Stomach (tissue), 9 donors: ENCODE results near the gene TMEM30A. TPM values are rescaled to one million over a fixed set of nuclear protein-coding genes. Genes with fewer than 3 reads are reported as not detected.

Experiments
- DNase-seq, 2 donors: peaks; one replicate each; pipeline versions ENCODE4 v3.0.0 to v3.0.0-alpha.2; 2013 to 2019
- H3K27ac ChIP-seq, 5 donors: fragments of 200-600 bp in 4 of 5; sonication (generic) in 4 of 5; one replicate each; pipeline ENCODE4 v1.5.1; 2013 to 2019; ENCODE audit warnings: mild to moderate bottlenecking in 1 of 5, moderate library complexity in 1 of 5
- H3K27me3 ChIP-seq, 3 donors: fragments of 200-600 bp; sonication (generic); one replicate each; pipeline ENCODE4 v1.5.1; 2017 to 2019; ENCODE audit warnings: mixed run types in 1 of 3
- H3K36me3 ChIP-seq, 4 donors: fragments of 200-600 bp; sonication (generic); 1 replicate in 3 of 4; 2 replicates in 1 of 4; pipeline ENCODE4 v1.5.1; 2016 to 2019
- H3K4me1 ChIP-seq, 4 donors: fragments of 200-600 bp; sonication (generic); one replicate each; pipeline ENCODE4 v1.5.1; 2016 to 2019
- H3K4me3 ChIP-seq, 4 donors: fragments of 200-600 bp; sonication (generic) in 3 of 4; one replicate each; pipeline ENCODE4 v1.5.1; 2016 to 2019; ENCODE audit warnings: mild to moderate bottlenecking in 1 of 4
- H3K9me3 ChIP-seq, 4 donors: fragments of 200-600 bp; sonication (generic); one replicate each; pipeline ENCODE4 v1.5.1; 2016 to 2019
- EP300 ChIP-seq: sonication (generic); formaldehyde crosslinking; IDR thresholded peaks from one replicate; pipeline ENCODE4 v1.6.1; 2017; ENCODE audit warnings: antibody characterized with exemption
- POLR2A ChIP-seq, 4 donors: fragments of 450-650 bp; IDR thresholded peaks; one replicate each; pipeline ENCODE4 v1.6.1; 2016; ENCODE audit warnings: antibody characterized with exemption in 4 of 4, control low read depth in 2 of 4, mild to moderate bottlenecking in 1 of 4, moderate library complexity in 1 of 4
- POLR2AphosphoS5 ChIP-seq, 3 donors: sonication (generic); formaldehyde crosslinking; IDR thresholded peaks; one replicate each; pipeline ENCODE4 v1.6.1; 2016; ENCODE audit warnings: antibody characterized with exemption in 3 of 3
- WGBS, 5 donors: extraction: QIAGEN DNeasy Blood & Tissue Kit in 3 of 5; methylation state at CpG; one replicate each; pipeline versions ENCODE4 v1.1.5 to v1.1.7; 2013 to 2018; 5-methylcytosine and 5-hydroxymethylcytosine counted together
- intact Hi-C: fragments of 100-400 bp; cut with DNase I; formaldehyde crosslinking; loops from one replicate; pipeline ENCODE4 v1.15.1; 2023; ENCODE audit warnings: low total_unique reads
- polyA plus RNA-seq, 3 donors: library from polyadenylated mRNA; stranded (reverse); fragments of 200-250 nt; gene quantifications; one replicate each; pipeline ENCODE4 v1.2.3, GENCODE V29; 2013
- total RNA-seq, 5 donors: library from RNA; depleted of rRNA; stranded (reverse); fragments of >200 nt; gene quantifications; one replicate each; pipeline versions ENCODE4 v1.1.0 to v1.2.3, GENCODE V29; 2014 to 2016
- TF ChIP-seq, protein P1 (sequence below), 7 experiments: fragments of 450-650 bp in 4 of 7; fragments of 200-600 bp in 3 of 7; sonication (generic) in 3 of 7; IDR thresholded peaks; one replicate each; pipeline ENCODE4 v1.5.1; 2016 to 2019; ENCODE audit warnings: antibody characterized with exemption in 7 of 7, control low read depth in 2 of 7, mild to moderate bottlenecking in 1 of 7
- donor health status: healthy with polysubstance abuse.
- donor health status: Bipolar disorder and iron deficiency.
- donor health status: healthy.

Gene TMEM30A
- total and polyA plus RNA-seq, 8 donors = 5.2 to 175 (median 41.2) TPM

DNA sequence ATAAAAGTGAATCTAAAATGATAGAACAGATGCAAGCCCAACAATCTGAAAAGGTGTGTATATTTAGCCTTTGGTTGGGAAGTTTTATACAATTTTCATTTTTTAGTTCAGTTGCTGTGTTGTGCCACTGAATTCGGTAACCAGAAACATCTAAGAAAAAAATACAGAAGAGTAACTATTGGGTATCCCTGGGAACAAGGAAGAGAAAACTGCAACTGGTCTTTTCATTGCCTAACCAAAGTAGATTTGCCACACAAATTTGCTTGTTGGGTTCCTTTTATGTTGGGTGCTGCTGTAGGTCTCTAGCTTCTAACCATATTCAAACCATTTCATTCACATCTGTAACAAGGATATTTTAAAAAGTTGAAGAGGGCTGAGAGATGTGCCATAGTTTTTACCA is 2.8 kb upstream of the TMEM30A start:
- no peaks in the 10 kb centered on the region for H3K9me3 ChIP-seq
- TF ChIP-seq, protein P1, sequence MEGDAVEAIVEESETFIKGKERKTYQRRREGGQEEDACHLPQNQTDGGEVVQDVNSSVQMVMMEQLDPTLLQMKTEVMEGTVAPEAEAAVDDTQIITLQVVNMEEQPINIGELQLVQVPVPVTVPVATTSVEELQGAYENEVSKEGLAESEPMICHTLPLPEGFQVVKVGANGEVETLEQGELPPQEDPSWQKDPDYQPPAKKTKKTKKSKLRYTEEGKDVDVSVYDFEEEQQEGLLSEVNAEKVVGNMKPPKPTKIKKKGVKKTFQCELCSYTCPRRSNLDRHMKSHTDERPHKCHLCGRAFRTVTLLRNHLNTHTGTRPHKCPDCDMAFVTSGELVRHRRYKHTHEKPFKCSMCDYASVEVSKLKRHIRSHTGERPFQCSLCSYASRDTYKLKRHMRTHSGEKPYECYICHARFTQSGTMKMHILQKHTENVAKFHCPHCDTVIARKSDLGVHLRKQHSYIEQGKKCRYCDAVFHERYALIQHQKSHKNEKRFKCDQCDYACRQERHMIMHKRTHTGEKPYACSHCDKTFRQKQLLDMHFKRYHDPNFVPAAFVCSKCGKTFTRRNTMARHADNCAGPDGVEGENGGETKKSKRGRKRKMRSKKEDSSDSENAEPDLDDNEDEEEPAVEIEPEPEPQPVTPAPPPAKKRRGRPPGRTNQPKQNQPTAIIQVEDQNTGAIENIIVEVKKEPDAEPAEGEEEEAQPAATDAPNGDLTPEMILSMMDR (IDR thresholded peaks at IDR 0.05) = no peak
- TF ChIP-seq EP300 (no peak), POLR2AphosphoS5 (IDR thresholded peaks at IDR 0.05) (no peak)
- no peak for DNase-seq
- no peaks in the 10 kb centered on the region for H3K27me3 ChIP-seq
- intact Hi-C loops = no loop called here
- no peak overlapping the region for H3K4me3 ChIP-seq
- 84 to 97% (median 88%) methylated on average over 1 of the region's 1 CpG for WGBS, 5 donors
- peaks cover 12 to 40% (median 22%) of the 10 kb centered on the region in 4 donors for H3K4me1 ChIP-seq
- peaks cover 0 to 9% (median 0%) of the 10 kb centered on the region in 4 donors for H3K36me3 ChIP-seq
- H3K27ac ChIP-seq = no peak overlapping the region

DNA sequence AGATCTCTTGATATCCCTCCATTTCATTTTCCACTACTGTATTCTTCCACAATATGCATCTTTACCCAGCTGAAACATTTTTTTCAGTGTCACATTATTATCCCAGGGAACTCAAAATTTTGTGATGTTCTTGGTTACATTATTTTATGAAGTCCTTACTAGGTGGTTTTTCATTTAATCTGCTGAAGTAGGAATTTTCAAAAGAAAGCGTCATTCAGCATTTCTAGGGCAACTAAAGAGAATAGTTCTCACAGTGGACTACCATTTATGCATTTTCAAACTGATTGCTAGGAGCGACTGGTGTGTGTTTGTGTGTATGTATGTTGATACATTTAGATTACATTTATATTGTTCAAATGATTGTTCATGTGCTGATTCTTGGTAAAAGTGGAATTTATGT is 2.4 kb upstream of the TMEM30A start:
- WGBS, 5 donors = 88 to 94% (median 89%) methylated on average over 2 of the region's 2 CpGs
- Histone ChIP-seq H3K4me1 (peaks cover 12 to 45% (median 27%) of the 10 kb centered on the region in 4 donors), H3K36me3 (peaks cover 0 to 9% (median 0%) of the 10 kb centered on the region in 4 donors), H3K27me3 (no peaks in the 10 kb centered on the region), H3K4me3 (no peak overlapping the region), H3K27ac (no peak overlapping the region), H3K9me3 (no peaks in the 10 kb centered on the region)
- TF ChIP-seq POLR2AphosphoS5 (IDR thresholded peaks at IDR 0.05) = no peak
- no peak for TF ChIP-seq POLR2A (IDR thresholded peaks at IDR 0.05)
- TF ChIP-seq EP300 = no peak
- intact Hi-C loops = no loop called here
- DNase-seq = no peak

DNA sequence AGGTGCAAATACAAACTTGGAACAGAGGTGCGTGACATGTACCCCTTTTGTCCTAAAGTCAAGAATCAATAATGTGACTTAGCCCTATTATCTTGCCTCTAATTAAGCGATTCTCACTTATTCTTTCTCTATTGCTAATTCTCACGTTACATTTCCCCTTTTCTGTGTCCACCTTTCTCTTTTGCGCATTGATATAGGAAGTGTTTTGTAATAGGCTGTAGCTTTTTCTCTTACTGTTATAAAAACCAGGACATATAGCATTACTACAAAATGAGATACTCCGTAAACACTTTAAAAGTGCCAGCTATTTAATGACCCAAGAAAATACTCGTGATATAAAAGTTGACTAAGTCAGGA is 669 bp upstream of the TMEM30A start:
- Histone ChIP-seq H3K27me3 (no peaks in the 10 kb centered on the region), H3K9me3 (no peaks in the 10 kb centered on the region), H3K4me1 (peaks cover 12 to 54% (median 42%) of the 10 kb centered on the region in 4 donors), H3K36me3 (peaks cover 0 to 4% (median 0%) of the 10 kb centered on the region in 4 donors), H3K4me3 (peak overlapping the region; percentile 55 to 94 (median 86)), H3K27ac (peak overlapping the region; percentile 87 to 95 (median 92))
- WGBS, 5 donors = 0 to 4% (median 2%) methylated on average over 6 of the region's 6 CpGs
- DNase-seq = no peak
- intact Hi-C loops = no loop called here
- TF ChIP-seq POLR2A (IDR thresholded peaks at IDR 0.05) = no peak
- TF ChIP-seq EP300 = no peak
- no peak for TF ChIP-seq POLR2AphosphoS5 (IDR thresholded peaks at IDR 0.05)
- TF ChIP-seq, protein P1 (IDR thresholded peaks at IDR 0.05) = no peak

DNA sequence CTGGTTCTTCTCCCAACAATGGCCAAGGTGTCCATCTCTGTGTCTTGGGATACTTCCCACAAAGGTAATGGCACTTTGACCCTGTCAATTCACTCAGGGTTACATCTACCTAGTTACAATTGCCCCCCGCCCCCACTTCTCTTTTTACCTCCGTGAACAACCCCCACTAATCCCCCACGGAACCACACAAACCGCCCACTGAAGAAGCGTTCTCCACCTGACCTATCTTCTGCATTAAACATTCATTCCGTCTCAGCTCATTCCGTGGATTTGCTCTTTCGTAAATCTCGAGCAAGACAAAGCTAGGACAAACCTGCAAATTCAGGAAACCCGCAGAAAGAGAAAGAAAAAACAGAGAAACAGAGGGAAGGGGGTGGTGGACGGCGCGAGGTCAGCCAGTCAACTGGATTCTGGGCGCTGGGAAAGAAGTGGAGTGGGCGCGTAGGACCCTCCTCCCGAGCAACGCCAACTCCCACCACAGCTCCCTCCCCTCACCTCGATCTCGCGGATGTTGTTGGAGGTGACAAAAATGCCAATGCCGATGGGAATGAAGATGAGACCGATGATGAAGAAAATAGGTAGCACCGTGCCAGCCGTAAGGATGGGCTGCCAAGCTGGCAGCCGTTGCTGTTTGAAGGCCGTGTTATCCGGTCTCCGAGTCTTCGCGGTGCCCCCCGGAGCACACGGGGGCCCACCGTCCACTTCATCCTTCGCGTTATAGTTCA is 523 bp downstream of the TMEM30A start:
- intact Hi-C loops = no loop called here
- TF ChIP-seq, protein P1 (IDR thresholded peaks at IDR 0.05) = no peak
- TF ChIP-seq EP300 (no peak), POLR2AphosphoS5 (IDR thresholded peaks at IDR 0.05) (no peak), POLR2A (IDR thresholded peaks at IDR 0.05) (no peak)
- H3K36me3 ChIP-seq = no peaks in the 10 kb centered on the region
- WGBS, 5 donors = 0 to 1% (median 1%) methylated on average over 36 of the region's 36 CpGs
- peaks cover 16 to 65% (median 52%) of the 10 kb centered on the region in 4 donors for H3K4me1 ChIP-seq
- no peaks in the 10 kb centered on the region for H3K27me3 ChIP-seq
- peak overlapping the region; percentile 55 to 94 (median 86) for H3K4me3 ChIP-seq
- H3K9me3 ChIP-seq = no peaks in the 10 kb centered on the region
- H3K27ac ChIP-seq = peak overlapping the region; percentile 87 to 95 (median 92)
- peak in 1 of 2 donors; percentile 82 for DNase-seq

GRCh38 chr6:75282706-75283105 is 1.9 kb downstream of the TMEM30A start:
- H3K4me1 ChIP-seq = peaks cover 26 to 79% (median 63%) of the 10 kb centered on the region in 4 donors

More at GRCh38 chr6:75282706-75283105, 1.9 kb downstream of the TMEM30A start:
- TF ChIP-seq, protein P1 (IDR thresholded peaks at IDR 0.05) = no peak
- TF ChIP-seq POLR2A (IDR thresholded peaks at IDR 0.05) (no peak), POLR2AphosphoS5 (IDR thresholded peaks at IDR 0.05) (no peak), EP300 (no peak)
- intact Hi-C loops = no loop called here
- Histone ChIP-seq H3K27me3 (no peaks in the 10 kb centered on the region), H3K4me3 (peak overlapping the region; percentile 55 to 94 (median 86)), H3K27ac (no peak overlapping the region), H3K36me3 (no peaks in the 10 kb centered on the region), H3K9me3 (no peaks in the 10 kb centered on the region)
- no peak for DNase-seq
- WGBS, 5 donors = 36 to 65% (median 52%) methylated on average over 2 of the region's 2 CpGs
